ENCODE results near the gene SOBP.
"Not testable (repeated sequence)": the region's sequence is repeated elsewhere in the genome, so short reads cannot be mapped to it uniquely, and the experiment has no call there.

- TF ChIP-seq, protein P1, sequence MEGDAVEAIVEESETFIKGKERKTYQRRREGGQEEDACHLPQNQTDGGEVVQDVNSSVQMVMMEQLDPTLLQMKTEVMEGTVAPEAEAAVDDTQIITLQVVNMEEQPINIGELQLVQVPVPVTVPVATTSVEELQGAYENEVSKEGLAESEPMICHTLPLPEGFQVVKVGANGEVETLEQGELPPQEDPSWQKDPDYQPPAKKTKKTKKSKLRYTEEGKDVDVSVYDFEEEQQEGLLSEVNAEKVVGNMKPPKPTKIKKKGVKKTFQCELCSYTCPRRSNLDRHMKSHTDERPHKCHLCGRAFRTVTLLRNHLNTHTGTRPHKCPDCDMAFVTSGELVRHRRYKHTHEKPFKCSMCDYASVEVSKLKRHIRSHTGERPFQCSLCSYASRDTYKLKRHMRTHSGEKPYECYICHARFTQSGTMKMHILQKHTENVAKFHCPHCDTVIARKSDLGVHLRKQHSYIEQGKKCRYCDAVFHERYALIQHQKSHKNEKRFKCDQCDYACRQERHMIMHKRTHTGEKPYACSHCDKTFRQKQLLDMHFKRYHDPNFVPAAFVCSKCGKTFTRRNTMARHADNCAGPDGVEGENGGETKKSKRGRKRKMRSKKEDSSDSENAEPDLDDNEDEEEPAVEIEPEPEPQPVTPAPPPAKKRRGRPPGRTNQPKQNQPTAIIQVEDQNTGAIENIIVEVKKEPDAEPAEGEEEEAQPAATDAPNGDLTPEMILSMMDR (IDR thresholded peaks at IDR 0.05 in 4 of 5, conservative IDR thresholded peaks at IDR 0.05 in 1 of 5), result not testable (repeated sequence)
- not testable (repeated sequence) for TF ChIP-seq POLR2A (IDR thresholded peaks at IDR 0.05)
Measured at GRCh38 chr6:107475360-107475759, 14.6 kb upstream of the SOBP start.

All from gastrocnemius medialis (tissue), 4 donors.